NOMO-1 (cell line): ENCODE results near the gene RMND1.
"Not testable (repeated sequence)": the region's sequence is repeated elsewhere in the genome, so short reads cannot be mapped to it uniquely, and the experiment has no call there.

Source experiments
- DNase-seq, 2 experiments: peaks; one replicate each; lab custom pipeline; 2025; ENCODE audit not compliant: unreplicated experiment in 2 of 2; lab: John Stamatoyannopoulos, UW

RMND1 gene

GRCh38 chr6:151451950-151452749, at the start of gene RMND1:
RMND1 (minus strand) TSS chr6:151452126; CDS start chr6:151445811, 6,315 bp downstream.
- peak; percentile 99 for DNase-seq

- peak in 1 of 2 experiments; percentile 20 for DNase-seq
Observed at GRCh38 chr6:151499551-151499950, 47.6 kb upstream of the RMND1 start.

GRCh38 chr6:151498327-151498726, 46.4 kb upstream of the RMND1 start:
- DNase-seq: peak; percentile 77 to 92

- peak in 1 of 2 experiments; percentile 72 for DNase-seq
Observed at GRCh38 chr6:151497905-151498304, 46.0 kb upstream of the RMND1 start.

- no peak for DNase-seq
Observed at GRCh38 chr6:151495380-151495779, 43.5 kb upstream of the RMND1 start.

- DNase-seq: no peak
Observed at GRCh38 chr6:151494936-151495320, 43.0 kb upstream of the RMND1 start.

GRCh38 chr6:151494235-151494935, 42.5 kb upstream of the RMND1 start:
- DNase-seq: no peak

- DNase-seq: peak in 1 of 2 experiments; percentile 33
Observed at GRCh38 chr6:151493804-151494234, 41.9 kb upstream of the RMND1 start, which contains the start of gene CCDC170. CCDC170 (plus strand) TSS chr6:151494017; CDS start chr6:151494129, 112 bp downstream.

- no peak for DNase-seq
Observed at GRCh38 chr6:151493161-151493803, 41.4 kb upstream of the RMND1 start.

GRCh38 chr6:151490996-151491395, 39.1 kb upstream of the RMND1 start:
- no peak for DNase-seq

- DNase-seq: no peak
Observed at GRCh38 chr6:151488226-151488625, 36.3 kb upstream of the RMND1 start.

GRCh38 chr6:151483994-151484393, 32.1 kb upstream of the RMND1 start:
- DNase-seq: no peak

GRCh38 chr6:151482290-151482689, 30.4 kb upstream of the RMND1 start:
- DNase-seq: peak in 1 of 2 experiments; percentile 20

- peak in 1 of 2 experiments; percentile 65 for DNase-seq
Observed at GRCh38 chr6:151481786-151482185, 29.9 kb upstream of the RMND1 start.

GRCh38 chr6:151478670-151479069, 26.7 kb upstream of the RMND1 start:
- no peak for DNase-seq

- DNase-seq: no peak
Observed at GRCh38 chr6:151477726-151478125, 25.8 kb upstream of the RMND1 start.

GRCh38 chr6:151475653-151476523, 24.0 kb upstream of the RMND1 start:
- peak; percentile 14 to 28 for DNase-seq

GRCh38 chr6:151464702-151465101, 12.8 kb upstream of the RMND1 start:
- no peak for DNase-seq

- DNase-seq: no peak
Observed at GRCh38 chr6:151461673-151462072, 9.7 kb upstream of the RMND1 start.

GRCh38 chr6:151455751-151456398, 3.9 kb upstream of the RMND1 start:
- DNase-seq: not testable (repeated sequence)
